ENCODE measurements around the gene CFAP74. TPM values are rescaled to one million over a fixed set of nuclear protein-coding genes. Genes with fewer than 3 reads are reported as not detected.

Gene CFAP74
- total RNA-seq, 1 experiment from 2014 or later = 0.28 TPM

DNA sequence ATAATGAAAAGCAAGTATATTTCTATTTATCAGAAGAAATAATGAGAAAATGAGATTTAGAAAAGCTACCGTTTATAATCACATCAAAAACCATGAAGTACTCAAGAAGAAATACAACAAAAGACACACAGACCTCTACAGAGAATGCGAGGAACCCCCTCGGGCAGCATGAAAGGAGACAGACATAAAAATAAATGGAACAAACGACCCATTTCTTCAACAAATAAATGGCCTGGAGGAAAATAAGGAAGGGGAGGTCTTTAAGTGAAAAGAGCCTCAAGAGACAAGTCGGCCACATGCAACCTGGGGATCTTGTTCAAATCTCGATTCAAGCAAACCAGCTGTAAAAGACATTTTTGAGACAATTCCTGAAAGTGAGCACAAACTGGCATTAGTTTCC is 6.0 kb downstream of the CFAP74 start:
- no peak for DNase-seq
- Histone ChIP-seq H4K91ac (ENCODE audit: insufficient read length, low read depth, low read length) (no peak overlapping the region), H3K14ac (ENCODE audit: insufficient read depth, low read length) (no peak overlapping the region), H2AK5ac (ENCODE audit: insufficient read length, low read length) (no peak overlapping the region), H2BK15ac (ENCODE audit: low read depth, low read length) (no peak overlapping the region), H2AFZ (ENCODE audit: low read length) (no peak overlapping the region), H3K23me2 (ENCODE audit: insufficient read length, low read depth, low read length, poor library complexity, severe bottlenecking) (no peaks in the 10 kb centered on the region), H3K4me2 (ENCODE audit: insufficient read depth, insufficient read length, low read length) (no peak overlapping the region), H3K4me1 (ENCODE audit: insufficient read depth, low read length) (no peaks in the 10 kb centered on the region), H2BK12ac (ENCODE audit: insufficient read length, low read depth, low read length) (no peak overlapping the region), H3K9ac (ENCODE audit: extremely low read depth, insufficient read length, low read length) (no peak overlapping the region), H3K18ac (ENCODE audit: insufficient read length, low read depth, low read length) (no peak overlapping the region), H3T11ph (ENCODE audit: low read length) (no peak overlapping the region), H4K8ac (replicated peaks; ENCODE audit: insufficient read length, low read depth, low read length) (no peak overlapping the region), H2BK5ac (ENCODE audit: insufficient read length, low read length) (no peak overlapping the region), H3K23ac (ENCODE audit: insufficient read length, low read depth, low read length) (no peak overlapping the region), H3K79me2 (ENCODE audit: insufficient read depth, low read length) (no peaks in the 10 kb centered on the region), H3K27me3 (ENCODE audit: insufficient read depth, low read length) (no peaks in the 10 kb centered on the region), H2BK20ac (ENCODE audit: low read depth, low read length, poor library complexity, severe bottlenecking) (no peak overlapping the region), H2BK120ac (ENCODE audit: low read depth, low read length, poor library complexity, severe bottlenecking) (no peak overlapping the region), H4K5ac (ENCODE audit: insufficient read length, low read depth, low read length) (no peak overlapping the region), H3K4ac (ENCODE audit: low read depth, low read length) (no peak overlapping the region), H3K56ac (ENCODE audit: insufficient read length, low read depth, low read length) (no peak overlapping the region), H3K79me1 (ENCODE audit: insufficient read depth, low read depth, low read length, poor library complexity, severe bottlenecking) (no peaks in the 10 kb centered on the region), H3K9me3 (ENCODE audit: control insufficient read depth, low read depth, low read length) (no peaks in the 10 kb centered on the region), H4K20me1 (ENCODE audit: control insufficient read depth, insufficient read depth, insufficient read length) (no peaks in the 10 kb centered on the region), H3K27ac (ENCODE audit: insufficient read length, low read depth, low read length) (no peak overlapping the region)
- Mint-ChIP-seq H3K27me3 (ENCODE audit: low read depth) (peaks cover 7% of the 10 kb centered on the region), H3K36me3 (ENCODE audit: insufficient read depth in 1 of 3, low read depth in 3 of 3) (no peaks in the 10 kb centered on the region), H3K27ac (no peak overlapping the region), H3K9me3 (0 out of 5 replicates have a peak, but pooled peaks cover 0 to 3% of the 10 kb centered on the region in 2 experiments), H3K4me3 (no peak overlapping the region), H3K4me1 (peaks cover 14 to 21% of the 10 kb centered on the region in 2 experiments; a peak in 3 of 4 replicates)
- WGBS (ENCODE audit: extremely low coverage, insufficient read length, low lambda C conversion rate) = no CpG with 5 or more reads among the region's 6 CpGs
- TF ChIP-seq, protein P1, sequence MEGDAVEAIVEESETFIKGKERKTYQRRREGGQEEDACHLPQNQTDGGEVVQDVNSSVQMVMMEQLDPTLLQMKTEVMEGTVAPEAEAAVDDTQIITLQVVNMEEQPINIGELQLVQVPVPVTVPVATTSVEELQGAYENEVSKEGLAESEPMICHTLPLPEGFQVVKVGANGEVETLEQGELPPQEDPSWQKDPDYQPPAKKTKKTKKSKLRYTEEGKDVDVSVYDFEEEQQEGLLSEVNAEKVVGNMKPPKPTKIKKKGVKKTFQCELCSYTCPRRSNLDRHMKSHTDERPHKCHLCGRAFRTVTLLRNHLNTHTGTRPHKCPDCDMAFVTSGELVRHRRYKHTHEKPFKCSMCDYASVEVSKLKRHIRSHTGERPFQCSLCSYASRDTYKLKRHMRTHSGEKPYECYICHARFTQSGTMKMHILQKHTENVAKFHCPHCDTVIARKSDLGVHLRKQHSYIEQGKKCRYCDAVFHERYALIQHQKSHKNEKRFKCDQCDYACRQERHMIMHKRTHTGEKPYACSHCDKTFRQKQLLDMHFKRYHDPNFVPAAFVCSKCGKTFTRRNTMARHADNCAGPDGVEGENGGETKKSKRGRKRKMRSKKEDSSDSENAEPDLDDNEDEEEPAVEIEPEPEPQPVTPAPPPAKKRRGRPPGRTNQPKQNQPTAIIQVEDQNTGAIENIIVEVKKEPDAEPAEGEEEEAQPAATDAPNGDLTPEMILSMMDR (conservative IDR thresholded peaks at IDR 0.05) = no peak
